ENCODE results near the gene IGFN1. TPM values are rescaled to one million over a fixed set of nuclear protein-coding genes. Genes with fewer than 3 reads are reported as not detected.

The IGFN1 gene
- total and polyA plus RNA-seq, 2 of the 8 experiments (the other 6 are each of a cell fraction or from before 2014, with no cell fraction given), result not detected

DNA sequence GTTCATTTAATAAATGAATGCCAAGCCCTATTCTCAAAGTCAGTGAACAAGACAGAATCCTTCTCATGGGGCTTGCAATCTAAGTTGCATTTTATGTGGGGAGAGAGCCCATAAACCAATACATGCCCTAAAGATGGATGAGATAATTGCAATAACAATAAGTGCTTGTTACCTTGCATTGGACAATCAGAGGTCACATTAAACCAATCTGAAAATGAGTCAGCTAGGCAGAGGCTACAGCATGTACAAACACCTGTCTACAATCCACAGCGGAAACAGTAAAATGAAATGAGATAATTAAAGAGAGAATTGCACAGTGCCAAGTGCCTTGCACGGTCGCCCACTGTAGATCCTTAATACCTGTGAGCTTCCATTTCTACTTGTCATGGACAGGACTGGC lies 7.4 kb upstream of the IGFN1 start:
- H3K9me3 ChIP-seq (ENCODE audit: insufficient read depth in 2 of 2, low read depth in 1 of 2, low read length in 1 of 2), result no peaks in the 10 kb centered on the region
- H3K4ac ChIP-seq (replicated peaks; ENCODE audit: insufficient read length, low read depth, low read length), result no peak overlapping the region
- FAIRE-seq, result no peak
- H3K9ac ChIP-seq (replicated peaks in 1 of 4; ENCODE audit: extremely low read depth in 1 of 4, low read depth in 3 of 4, low read length in 3 of 4), result no peak overlapping the region
- H3K79me2 ChIP-seq (ENCODE audit: control insufficient read depth in 1 of 2, insufficient read depth in 2 of 2, low read length in 2 of 2), result no peaks in the 10 kb centered on the region
- no peak overlapping the region for H4K91ac ChIP-seq (replicated peaks; ENCODE audit: insufficient read length, low read length)
- no peak overlapping the region for H2AFZ ChIP-seq (ENCODE audit: low read length)
- no peak overlapping the region for H3K27ac ChIP-seq (ENCODE audit: low read depth, low read length)
- H3K79me1 ChIP-seq (ENCODE audit: low read depth, low read length), result no peaks in the 10 kb centered on the region
- WGBS, 2 experiments (ENCODE audit: extremely low coverage in 1 of 2, insufficient coverage in 1 of 2, insufficient read length in 1 of 2, insufficient replicate concordance in 2 of 2, low coverage in 1 of 2, low lambda C conversion rate in 2 of 2, missing lambda C conversion rate in 1 of 2), result 95% methylated on average over 3 of the region's 3 CpGs; no CpG with 5 or more reads in 1 of the 2 experiments
- ChIA-PET CTCF (ENCODE audit: partially characterized antibody) (interaction anchor here (1.4 to 3.6 kb wide), 5 partner anchors 9 to 33 kb away, joined by 3 to 20 read pairs (median 11); partner anchors contain the start of gene TMEM9), POLR2A (ENCODE audit: partially characterized antibody) (interaction anchor here (1.1 to 2.4 kb wide), 3 partner anchors 10 to 17 kb away, joined by 3 to 6 read pairs (median 3); no protein-coding TSS in a partner anchor)
- H4K5ac ChIP-seq (ENCODE audit: insufficient read length, low read depth, low read length), result no peak overlapping the region
- H3K14ac ChIP-seq (ENCODE audit: insufficient read length), result no peak overlapping the region
- H3K23ac ChIP-seq (ENCODE audit: insufficient read length), result no peak overlapping the region
- H2BK15ac ChIP-seq (ENCODE audit: low read length), result no peak overlapping the region
- no peak overlapping the region for H3K4me3 ChIP-seq (ENCODE audit: extremely low read depth in 1 of 4, insufficient read depth in 2 of 4, low read depth in 3 of 4, low read length in 4 of 4)
- peaks cover 0 to 5% (median 0%) of the 10 kb centered on the region in 4 experiments; a peak in 2 of 7 replicates for H3K4me1 ChIP-seq (replicated peaks in 1 of 4; ENCODE audit: control insufficient read depth in 3 of 4, insufficient read depth in 4 of 4, low read length in 3 of 4)
- no peaks in the 10 kb centered on the region; a peak in 1 of 8 replicates for H3K36me3 ChIP-seq (ENCODE audit: control insufficient read depth in 2 of 4, insufficient read depth in 4 of 4, low read length in 3 of 4)
- no peak overlapping the region for H3K4me2 ChIP-seq (ENCODE audit: insufficient read depth in 1 of 2, low read depth in 2 of 2, low read length in 2 of 2)
- H3K56ac ChIP-seq (replicated peaks; ENCODE audit: insufficient read length, low read depth, low read length), result no peak overlapping the region
- H3K27me3 ChIP-seq (replicated peaks in 1 of 4; ENCODE audit: control insufficient read depth in 3 of 4, extremely low read depth in 1 of 4, insufficient read depth in 3 of 4, low read length in 3 of 4), result no peaks in the 10 kb centered on the region
- no peak overlapping the region for H2BK20ac ChIP-seq (ENCODE audit: low read length)
- H3K23me2 ChIP-seq (ENCODE audit: low read depth, low read length), result no peaks in the 10 kb centered on the region; the same call in 1 of the 2 replicates
- H4K20me1 ChIP-seq (replicated peaks in 1 of 2; ENCODE audit: control insufficient read depth in 1 of 2, insufficient read depth in 2 of 2, low read length in 2 of 2), result no peaks in the 10 kb centered on the region
- TF ChIP-seq SUZ12 (IDR thresholded peaks at IDR 0.05; ENCODE audit: low read length), result no peak
- TF ChIP-seq RXRA (IDR thresholded peaks at IDR 0.05; ENCODE audit: insufficient read depth, low read depth, low read length), result no peak
- no peak for TF ChIP-seq EZH2 (IDR thresholded peaks at IDR 0.05; ENCODE audit: low read depth, low read length, severe bottlenecking)
- no peak for TF ChIP-seq RAD21 (IDR thresholded peaks at IDR 0.05 in 1 of 2, conservative IDR thresholded peaks at IDR 0.05 in 1 of 2; ENCODE audit: low read depth in 2 of 2, low read length in 2 of 2)
- TF ChIP-seq GABPA (IDR thresholded peaks at IDR 0.05; ENCODE audit: borderline replicate concordance, insufficient read depth, low read length), result no peak
- no peak for TF ChIP-seq NRF1 (IDR thresholded peaks at IDR 0.05; ENCODE audit: low read depth, low read length)
- TF ChIP-seq POLR2A (IDR thresholded peaks at IDR 0.05; ENCODE audit: control extremely low read depth in 1 of 2, low read depth in 2 of 2, low read length in 2 of 2), result no peak
- TF ChIP-seq YY1 (IDR thresholded peaks at IDR 0.05; ENCODE audit: low read depth, low read length), result no peak
- no peak for TF ChIP-seq TAF1 (IDR thresholded peaks at IDR 0.05; ENCODE audit: low read depth, low read length)
- no peak for TF ChIP-seq SIRT6 (IDR thresholded peaks at IDR 0.05; ENCODE audit: low read length)
- TF ChIP-seq FOSL1 (IDR thresholded peaks at IDR 0.05; ENCODE audit: insufficient read depth, low read depth, low read length), result no peak
- no peak for TF ChIP-seq SP4 (IDR thresholded peaks at IDR 0.05; ENCODE audit: low read length)
- no peak for TF ChIP-seq CTBP2 (IDR thresholded peaks at IDR 0.05; ENCODE audit: borderline replicate concordance, insufficient read depth, insufficient read length, low read length)
- no peak for TF ChIP-seq KDM1A (IDR thresholded peaks at IDR 0.05; ENCODE audit: borderline replicate concordance, low read length)
- no peak for TF ChIP-seq CREB1 (IDR thresholded peaks at IDR 0.05)
- H3K18ac ChIP-seq (ENCODE audit: extremely low read depth, low read length), result no peak overlapping the region
- H2BK12ac ChIP-seq (ENCODE audit: low read depth, low read length), result no peak overlapping the region
- no peak overlapping the region for H2BK5ac ChIP-seq (ENCODE audit: low read depth, low read length)
- H2AK5ac ChIP-seq (ENCODE audit: low read depth, low read length), result no peak overlapping the region
- H4K8ac ChIP-seq (ENCODE audit: extremely low read depth, insufficient read depth, low read length), result no peak overlapping the region
- no peak for DNase-seq (ENCODE audit: low read depth in 1 of 2, low spot score in 2 of 2)
- no peak overlapping the region for H2BK120ac ChIP-seq (replicated peaks; ENCODE audit: low read depth, low read length)

All from H1 (cell line).